SKM-1 (cell line): ENCODE measurements around the gene SNCAIP.
"Not testable (repeated sequence)": the region's sequence is repeated elsewhere in the genome, so short reads cannot be mapped to it uniquely, and the experiment has no call there.

Experiments used
- DNase-seq: peaks from one replicate; lab custom pipeline; 2025; ENCODE audit not compliant: unreplicated experiment; lab: John Stamatoyannopoulos, UW

The SNCAIP gene

GRCh38 chr5:122458278-122458872, 146.3 kb downstream of the SNCAIP start:
- DNase-seq, result no peak

- no peak for DNase-seq
Measured at GRCh38 chr5:122462486-122462885, 150.4 kb downstream of the SNCAIP start.

GRCh38 chr5:122463221-122463620, 151.2 kb downstream of the SNCAIP start:
- no peak for DNase-seq

- DNase-seq, result no peak
Measured at GRCh38 chr5:122464191-122464590, 152.2 kb downstream of the SNCAIP start.

- no peak for DNase-seq
Measured at GRCh38 chr5:122465031-122465577, 153.1 kb downstream of the SNCAIP start.

- DNase-seq, result no peak
Measured at GRCh38 chr5:122465994-122466393, 154.0 kb downstream of the SNCAIP start.

GRCh38 chr5:122468351-122469116, 156.5 kb downstream of the SNCAIP start:
- no peak for DNase-seq

GRCh38 chr5:122469384-122469919, 157.4 kb downstream of the SNCAIP start:
- no peak for DNase-seq

GRCh38 chr5:122470365-122470764, 158.3 kb downstream of the SNCAIP start:
- no peak for DNase-seq

- no peak for DNase-seq
Measured at GRCh38 chr5:122471031-122471751, 159.2 kb downstream of the SNCAIP start.

- DNase-seq, result no peak
Measured at GRCh38 chr5:122471752-122472061, 159.7 kb downstream of the SNCAIP start.

- peak; percentile 43 for DNase-seq
Measured at GRCh38 chr5:122473138-122473843, 161.3 kb downstream of the SNCAIP start.

GRCh38 chr5:122473941-122474340, 161.9 kb downstream of the SNCAIP start:
- no peak for DNase-seq

GRCh38 chr5:122478741-122479442, 166.9 kb downstream of the SNCAIP start:
- DNase-seq, result no peak

- DNase-seq, result no peak
Measured at GRCh38 chr5:122480146-122480545, 168.1 kb downstream of the SNCAIP start.

GRCh38 chr5:122484103-122484502, 172.1 kb downstream of the SNCAIP start:
- no peak for DNase-seq

- DNase-seq, result no peak
Measured at GRCh38 chr5:122485226-122485625, 173.2 kb downstream of the SNCAIP start.

- DNase-seq, result not testable (repeated sequence)
Measured at GRCh38 chr5:122486616-122487015, 174.6 kb downstream of the SNCAIP start.

GRCh38 chr5:122490718-122491117, 178.7 kb downstream of the SNCAIP start:
- no peak for DNase-seq

- peak; percentile 31 for DNase-seq
Measured at GRCh38 chr5:122492675-122493074, 180.6 kb downstream of the SNCAIP start.
